ENCODE data around the gene ZNF516.

The ZNF516 gene

DNA sequence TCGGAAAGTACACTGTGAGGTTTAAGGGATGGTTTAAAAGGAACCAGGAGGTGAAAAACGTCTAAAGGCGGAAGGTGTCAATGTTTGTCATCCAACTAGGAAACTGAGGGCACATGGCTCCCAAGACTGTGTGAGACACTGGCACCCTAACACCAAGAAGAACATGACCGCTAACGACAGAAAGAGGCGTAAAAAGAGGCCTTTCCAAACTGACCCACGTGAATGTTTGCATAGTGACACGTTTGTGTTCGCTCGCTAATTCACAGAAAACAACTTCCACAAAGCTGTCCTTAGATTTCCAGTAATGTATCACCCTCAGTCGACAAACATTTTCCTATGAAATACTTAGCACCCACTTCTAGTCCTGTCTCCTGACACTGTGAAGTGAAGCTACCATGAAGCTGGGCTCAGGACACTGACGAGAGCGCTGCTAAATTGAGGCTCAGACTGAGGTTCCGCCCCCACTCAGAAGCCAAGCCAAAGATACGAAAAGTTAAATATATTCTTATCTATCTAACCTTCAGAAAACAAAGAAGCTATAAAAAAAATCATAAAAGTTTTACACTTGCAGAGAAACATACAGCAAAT, 86.5 kb downstream of the ZNF516 start:
- in situ Hi-C loops (cut with HindIII; ENCODE audit: low sequenced_read_pairs): no loop called here
- TF ChIP-seq, protein P1, sequence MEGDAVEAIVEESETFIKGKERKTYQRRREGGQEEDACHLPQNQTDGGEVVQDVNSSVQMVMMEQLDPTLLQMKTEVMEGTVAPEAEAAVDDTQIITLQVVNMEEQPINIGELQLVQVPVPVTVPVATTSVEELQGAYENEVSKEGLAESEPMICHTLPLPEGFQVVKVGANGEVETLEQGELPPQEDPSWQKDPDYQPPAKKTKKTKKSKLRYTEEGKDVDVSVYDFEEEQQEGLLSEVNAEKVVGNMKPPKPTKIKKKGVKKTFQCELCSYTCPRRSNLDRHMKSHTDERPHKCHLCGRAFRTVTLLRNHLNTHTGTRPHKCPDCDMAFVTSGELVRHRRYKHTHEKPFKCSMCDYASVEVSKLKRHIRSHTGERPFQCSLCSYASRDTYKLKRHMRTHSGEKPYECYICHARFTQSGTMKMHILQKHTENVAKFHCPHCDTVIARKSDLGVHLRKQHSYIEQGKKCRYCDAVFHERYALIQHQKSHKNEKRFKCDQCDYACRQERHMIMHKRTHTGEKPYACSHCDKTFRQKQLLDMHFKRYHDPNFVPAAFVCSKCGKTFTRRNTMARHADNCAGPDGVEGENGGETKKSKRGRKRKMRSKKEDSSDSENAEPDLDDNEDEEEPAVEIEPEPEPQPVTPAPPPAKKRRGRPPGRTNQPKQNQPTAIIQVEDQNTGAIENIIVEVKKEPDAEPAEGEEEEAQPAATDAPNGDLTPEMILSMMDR (IDR thresholded peaks at IDR 0.05; ENCODE audit: low read depth, low read length): no peak
- no peak for DNase-seq (ENCODE audit: low read depth, low spot score)

DNA sequence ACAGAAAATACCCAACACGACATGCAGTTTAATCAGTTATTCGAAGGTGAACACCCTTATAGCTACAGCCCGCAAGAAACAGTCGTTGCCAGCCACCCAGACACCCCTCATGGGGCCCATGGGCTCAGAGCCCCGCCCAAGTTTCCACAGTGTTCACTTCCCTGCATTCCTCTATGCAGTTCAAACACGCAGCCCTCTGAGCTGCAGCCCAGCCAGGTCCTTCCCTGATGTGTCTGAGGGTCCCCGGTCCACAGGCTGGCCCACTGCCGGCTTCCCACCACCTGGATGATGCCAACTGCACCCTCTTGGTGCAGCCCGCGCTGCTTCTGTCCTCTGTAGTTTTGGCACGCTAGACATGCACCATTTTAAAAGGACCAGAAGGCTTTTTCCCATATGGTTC, 87.4 kb downstream of the ZNF516 start:
- TF ChIP-seq, protein P1 (IDR thresholded peaks at IDR 0.05; ENCODE audit: low read depth, low read length): no peak
- DNase-seq (ENCODE audit: low read depth, low spot score): no peak
- no peak overlapping the region for H3K4me3 ChIP-seq (ENCODE audit: low read depth, low read length)
- in situ Hi-C loops (cut with HindIII; ENCODE audit: low sequenced_read_pairs): no loop called here

More for the DNA sequence above, 86.5 kb downstream of the ZNF516 start:
- no peak overlapping the region for H3K4me3 ChIP-seq (ENCODE audit: low read depth, low read length)

DNA sequence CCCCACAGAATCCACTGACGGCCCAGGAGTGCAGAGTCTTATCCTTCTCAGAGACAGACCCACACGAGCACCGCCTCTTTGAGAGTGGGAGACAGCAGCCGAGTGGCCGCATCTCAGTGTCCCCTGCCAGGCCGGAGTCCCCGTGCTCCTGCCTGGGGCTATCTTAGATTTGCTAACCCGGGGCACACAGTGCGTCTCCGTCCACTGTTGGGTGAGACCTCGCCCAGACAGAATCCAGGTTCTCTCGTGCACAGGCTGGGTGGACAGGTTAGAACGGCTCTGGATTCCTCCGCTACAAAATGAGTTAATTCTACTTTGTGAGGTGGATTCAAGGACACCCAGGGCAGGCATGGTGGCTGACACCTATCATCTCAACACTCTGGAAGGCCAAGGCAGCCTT, 88.3 kb downstream of the ZNF516 start:
- TF ChIP-seq, protein P1 (IDR thresholded peaks at IDR 0.05; ENCODE audit: low read depth, low read length): no peak
- DNase-seq (ENCODE audit: low read depth, low spot score): no peak
- in situ Hi-C loops (cut with HindIII; ENCODE audit: low sequenced_read_pairs): no loop called here
- no peak overlapping the region for H3K4me3 ChIP-seq (ENCODE audit: low read depth, low read length)

DNA sequence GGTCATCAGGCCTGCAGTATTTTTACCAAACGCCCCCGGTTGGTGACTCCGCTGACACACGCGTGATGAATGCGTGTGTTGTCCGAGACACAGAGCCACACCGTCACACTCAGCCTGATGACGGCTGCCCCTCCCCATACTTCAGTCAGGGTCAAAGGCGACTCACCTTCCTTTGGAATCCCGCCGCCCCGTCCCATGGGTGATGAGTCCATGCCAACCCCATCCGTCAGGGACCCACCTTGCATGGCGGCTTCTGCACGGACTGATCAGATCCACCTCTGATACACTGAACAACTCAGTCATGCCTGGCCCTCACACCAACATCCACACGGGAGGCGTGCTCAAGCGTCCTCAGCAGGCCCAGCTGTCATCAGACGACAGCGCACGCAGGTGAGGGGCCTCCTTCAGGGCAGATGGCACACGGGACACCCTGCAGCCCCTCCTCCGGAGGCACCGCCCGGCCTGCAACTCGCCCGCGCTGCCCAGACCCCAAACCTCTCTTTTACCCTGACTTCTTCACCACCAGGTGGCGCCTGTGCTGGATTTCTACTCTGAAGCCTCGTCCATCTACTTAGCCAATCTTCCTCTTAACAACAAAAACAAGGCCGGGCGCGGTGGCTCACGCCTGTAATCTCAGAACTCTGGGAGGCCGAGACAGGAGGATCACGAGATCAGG, 89.2 kb downstream of the ZNF516 start:
- DNase-seq (ENCODE audit: low read depth, low spot score): no peak
- in situ Hi-C loops (cut with HindIII; ENCODE audit: low sequenced_read_pairs): no loop called here
- no peak overlapping the region for H3K4me3 ChIP-seq (ENCODE audit: low read depth, low read length)
- TF ChIP-seq, protein P1 (IDR thresholded peaks at IDR 0.05; ENCODE audit: low read depth, low read length): peak; percentile 42

DNA sequence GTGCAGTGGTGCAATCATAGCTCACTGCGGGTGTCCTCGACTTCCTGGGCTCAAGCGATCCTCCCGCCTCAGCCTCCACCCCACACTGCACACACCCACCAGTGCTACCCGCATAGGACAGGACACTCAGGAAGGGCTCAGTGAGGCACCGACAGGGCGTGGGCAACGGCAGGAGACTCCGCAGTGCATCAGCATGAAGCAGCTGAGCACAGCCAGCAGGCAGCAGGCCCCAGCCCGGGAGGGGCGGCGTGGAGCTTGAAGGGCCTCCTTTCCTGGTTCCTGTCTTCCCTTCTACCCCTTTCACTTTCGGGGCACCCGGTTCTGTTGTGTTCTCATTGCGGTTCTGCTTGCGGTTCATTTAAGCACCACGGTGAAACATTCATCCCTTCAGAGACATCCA, 89.8 kb downstream of the ZNF516 start:
- TF ChIP-seq, protein P1 (IDR thresholded peaks at IDR 0.05; ENCODE audit: low read depth, low read length): no peak
- no peak overlapping the region for H3K4me3 ChIP-seq (ENCODE audit: low read depth, low read length)

DNA sequence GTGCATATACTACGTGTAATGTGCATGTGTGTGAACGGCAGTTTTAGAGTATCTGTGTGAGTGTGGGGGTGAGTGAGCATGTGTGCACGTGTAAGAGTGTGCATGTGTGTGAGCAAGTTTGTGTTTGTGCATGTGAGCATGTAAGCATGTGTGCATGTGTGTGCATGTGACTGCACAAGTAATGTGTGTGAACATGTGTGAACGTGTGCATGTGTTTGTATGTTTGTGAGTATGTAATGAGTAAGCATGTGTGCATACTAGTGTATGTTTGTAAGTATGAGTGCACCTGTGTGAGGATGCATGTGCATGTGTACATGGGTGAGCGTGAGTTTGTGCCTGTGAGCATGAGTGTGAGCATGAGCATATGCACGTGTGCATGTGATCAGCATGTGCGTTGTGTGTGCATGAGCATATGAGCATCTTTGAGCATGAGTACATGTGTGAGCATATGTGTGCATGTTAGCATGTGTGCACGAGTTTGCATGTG, 90.7 kb downstream of the ZNF516 start:
- no peak overlapping the region for H3K4me3 ChIP-seq (ENCODE audit: low read depth, low read length)
- in situ Hi-C loops (cut with HindIII; ENCODE audit: low sequenced_read_pairs): no loop called here
- TF ChIP-seq, protein P1 (IDR thresholded peaks at IDR 0.05; ENCODE audit: low read depth, low read length): no peak
- DNase-seq (ENCODE audit: low read depth, low spot score): no peak

More for the DNA sequence above, 89.8 kb downstream of the ZNF516 start:
- in situ Hi-C loops (cut with HindIII; ENCODE audit: low sequenced_read_pairs): no loop called here
- no peak for DNase-seq (ENCODE audit: low read depth, low spot score)
